GM12874 (cell line): ENCODE results near the gene KLRG1.
A peak's percentile ranks its signal among the peaks of the same experiment; 100 is the strongest.

ENCODE experiments used
- TF ChIP-seq, protein P1 (sequence below): IDR thresholded peaks from 2 replicates; pipeline ENCODE4 v1.5.1; 2011; ENCODE audit warnings: low read depth, mild to moderate bottlenecking, control low read depth, low read length, moderate library complexity; ENCODE audit not compliant: insufficient read depth

KLRG1 gene

DNA sequence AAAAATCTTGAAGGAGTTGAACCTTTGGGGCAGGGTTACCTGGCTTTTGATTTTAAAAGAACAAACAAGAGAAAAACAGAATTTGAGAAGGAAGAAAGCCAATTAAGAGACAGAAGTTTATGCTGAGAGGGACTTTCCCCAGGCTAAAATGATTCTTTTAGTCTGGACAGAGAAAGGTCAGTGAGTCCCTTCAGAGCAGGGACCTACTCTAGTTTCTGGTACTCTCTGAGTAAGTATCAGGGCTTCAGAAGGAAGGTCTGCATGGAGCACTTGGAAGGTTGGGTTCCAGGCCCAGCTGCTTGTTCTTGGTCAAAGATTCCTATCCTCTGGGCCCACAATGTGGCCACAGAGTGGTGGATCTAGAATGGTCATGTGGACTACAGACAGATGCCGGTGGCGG is 59.6 kb downstream of the KLRG1 start:
- TF ChIP-seq, protein P1, sequence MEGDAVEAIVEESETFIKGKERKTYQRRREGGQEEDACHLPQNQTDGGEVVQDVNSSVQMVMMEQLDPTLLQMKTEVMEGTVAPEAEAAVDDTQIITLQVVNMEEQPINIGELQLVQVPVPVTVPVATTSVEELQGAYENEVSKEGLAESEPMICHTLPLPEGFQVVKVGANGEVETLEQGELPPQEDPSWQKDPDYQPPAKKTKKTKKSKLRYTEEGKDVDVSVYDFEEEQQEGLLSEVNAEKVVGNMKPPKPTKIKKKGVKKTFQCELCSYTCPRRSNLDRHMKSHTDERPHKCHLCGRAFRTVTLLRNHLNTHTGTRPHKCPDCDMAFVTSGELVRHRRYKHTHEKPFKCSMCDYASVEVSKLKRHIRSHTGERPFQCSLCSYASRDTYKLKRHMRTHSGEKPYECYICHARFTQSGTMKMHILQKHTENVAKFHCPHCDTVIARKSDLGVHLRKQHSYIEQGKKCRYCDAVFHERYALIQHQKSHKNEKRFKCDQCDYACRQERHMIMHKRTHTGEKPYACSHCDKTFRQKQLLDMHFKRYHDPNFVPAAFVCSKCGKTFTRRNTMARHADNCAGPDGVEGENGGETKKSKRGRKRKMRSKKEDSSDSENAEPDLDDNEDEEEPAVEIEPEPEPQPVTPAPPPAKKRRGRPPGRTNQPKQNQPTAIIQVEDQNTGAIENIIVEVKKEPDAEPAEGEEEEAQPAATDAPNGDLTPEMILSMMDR = no peak

- TF ChIP-seq, protein P1 = peak; percentile 20; the same call in 1 of the 2 replicates
Observed at GRCh38 chr12:9049520-9050133, 60.3 kb downstream of the KLRG1 start.

- TF ChIP-seq, protein P1 = no peak
Observed at GRCh38 chr12:9050521-9051157, 61.3 kb downstream of the KLRG1 start.

DNA sequence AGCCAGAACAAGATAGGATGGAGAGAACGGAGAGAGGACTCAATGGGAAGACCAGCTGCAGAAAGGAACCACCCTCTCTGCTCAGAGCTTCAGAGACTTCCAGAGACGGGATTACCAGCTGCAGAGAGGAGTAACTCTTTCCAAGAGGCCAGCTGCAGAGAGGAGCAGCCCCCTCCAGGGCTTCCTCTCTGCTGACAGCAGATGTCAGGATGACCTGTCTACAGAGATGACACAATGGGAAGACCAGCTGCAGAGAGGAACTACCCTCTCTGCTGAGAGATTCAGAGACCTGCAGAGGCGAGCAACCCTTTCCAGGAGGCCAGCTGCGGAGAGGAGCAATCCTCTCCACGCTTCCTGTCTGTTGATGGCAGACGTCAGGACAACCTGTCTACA is 61.8 kb downstream of the KLRG1 start:
- TF ChIP-seq, protein P1 = no peak

DNA sequence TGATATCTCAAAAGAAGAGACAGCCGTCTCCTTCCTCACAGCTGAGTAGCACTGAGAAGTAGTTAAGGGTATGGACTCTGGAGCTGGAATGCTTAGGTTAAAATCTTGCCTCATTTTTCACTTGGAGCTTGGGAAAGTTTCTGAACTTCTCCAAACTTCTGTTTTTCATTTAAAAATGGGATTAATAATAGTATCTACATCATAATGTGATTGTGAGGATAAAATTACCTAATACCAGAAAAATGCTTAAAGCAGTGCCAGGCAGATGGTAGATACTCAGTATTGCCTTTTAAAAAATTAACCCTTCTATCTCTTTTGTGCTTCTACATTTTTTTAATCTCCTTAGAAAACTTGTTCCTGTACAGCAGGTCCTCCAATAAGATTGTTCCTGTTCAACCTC is 63.3 kb downstream of the KLRG1 start:
- TF ChIP-seq, protein P1 = no peak
